GM19328 (cell line): ENCODE data around the gene MAGEA8.
"Not testable (repeated sequence)": the region's sequence is repeated elsewhere in the genome, so short reads cannot be mapped to it uniquely, and the experiment has no call there.

Source experiments
- ATAC-seq: cut with Tn5 transposase; IDR thresholded peaks from one replicate; pipeline ENCODE4 v1.9.1; 2021; ENCODE audit warnings: mild to moderate bottlenecking, moderate library complexity; ENCODE audit not compliant: unreplicated experiment

The MAGEA8 gene

GRCh38 chrX:149881081-149881711, at the start of gene MAGEA8:
TSS of gene MAGEA8 (plus strand) at chrX:149881183. CDS start at chrX:149884273, 3,090 bp downstream.
- ATAC-seq = no peak

- no peak for ATAC-seq
Measured at GRCh38 chrX:149831473-149831872, 49.5 kb upstream of the MAGEA8 start.

- not testable (repeated sequence) for ATAC-seq
Measured at GRCh38 chrX:149836728-149837127, 44.3 kb upstream of the MAGEA8 start.

- no peak for ATAC-seq
Measured at GRCh38 chrX:149837167-149837566, 43.8 kb upstream of the MAGEA8 start.

GRCh38 chrX:149837639-149838038, 43.3 kb upstream of the MAGEA8 start:
- no peak for ATAC-seq

- no peak for ATAC-seq
Measured at GRCh38 chrX:149841929-149842328, 39.1 kb upstream of the MAGEA8 start.

GRCh38 chrX:149845385-149845784, 35.6 kb upstream of the MAGEA8 start:
- no peak for ATAC-seq

GRCh38 chrX:149846789-149847188, 34.2 kb upstream of the MAGEA8 start:
- no peak for ATAC-seq

- ATAC-seq = no peak
Measured at GRCh38 chrX:149848855-149849254, 32.1 kb upstream of the MAGEA8 start.

GRCh38 chrX:149849787-149850186, 31.2 kb upstream of the MAGEA8 start:
- no peak for ATAC-seq

GRCh38 chrX:149851864-149852263, 29.1 kb upstream of the MAGEA8 start:
- no peak for ATAC-seq

- no peak for ATAC-seq
Measured at GRCh38 chrX:149853925-149854324, 27.1 kb upstream of the MAGEA8 start.

GRCh38 chrX:149858592-149858991, 22.4 kb upstream of the MAGEA8 start:
- no peak for ATAC-seq

- ATAC-seq = no peak
Measured at GRCh38 chrX:149860445-149860844, 20.5 kb upstream of the MAGEA8 start.

- ATAC-seq = no peak
Measured at GRCh38 chrX:149865390-149865789, 15.6 kb upstream of the MAGEA8 start.

- ATAC-seq = no peak
Measured at GRCh38 chrX:149867488-149867887, 13.5 kb upstream of the MAGEA8 start.

- ATAC-seq = no peak
Measured at GRCh38 chrX:149870840-149871239, 10.1 kb upstream of the MAGEA8 start.

- ATAC-seq = no peak
Measured at GRCh38 chrX:149871433-149871832, 9.6 kb upstream of the MAGEA8 start.

- peak; percentile 80 for ATAC-seq
Measured at GRCh38 chrX:149871940-149872339, 9.0 kb upstream of the MAGEA8 start.

- no peak for ATAC-seq
Measured at GRCh38 chrX:149877157-149877556, 3.8 kb upstream of the MAGEA8 start.

- no peak for ATAC-seq
Measured at GRCh38 chrX:149877636-149878035, 3.3 kb upstream of the MAGEA8 start.

- ATAC-seq = not testable (repeated sequence)
Measured at GRCh38 chrX:149890828-149891227, 9.8 kb downstream of the MAGEA8 start.

- no peak for ATAC-seq
Measured at GRCh38 chrX:149898554-149898953, 17.6 kb downstream of the MAGEA8 start.
